ENCODE results near the gene WDR72.
"Not testable (repeated sequence)": the region's sequence is repeated elsewhere in the genome, so short reads cannot be mapped to it uniquely, and the experiment has no call there.

WDR72 gene

GRCh38 chr15:53710906-53711305, 48.6 kb downstream of the WDR72 start:
- peak; percentile 13 for DNase-seq

- DNase-seq: no peak
Measured at GRCh38 chr15:53709821-53710220, 49.6 kb downstream of the WDR72 start.

GRCh38 chr15:53695365-53695764, 64.1 kb downstream of the WDR72 start:
- no peak for DNase-seq

- DNase-seq: no peak
Measured at GRCh38 chr15:53694476-53694874, 65.0 kb downstream of the WDR72 start.

- no peak for DNase-seq
Measured at GRCh38 chr15:53693729-53694475, 65.6 kb downstream of the WDR72 start.

GRCh38 chr15:53684162-53684561, 75.3 kb downstream of the WDR72 start:
- not testable (repeated sequence) for DNase-seq

- no peak for DNase-seq
Measured at GRCh38 chr15:53681056-53681455, 78.4 kb downstream of the WDR72 start.

- DNase-seq: no peak
Measured at GRCh38 chr15:53675832-53676231, 83.6 kb downstream of the WDR72 start.

GRCh38 chr15:53671545-53671944, 87.9 kb downstream of the WDR72 start:
- DNase-seq: no peak

- no peak for DNase-seq
Measured at GRCh38 chr15:53670701-53671100, 88.8 kb downstream of the WDR72 start.

- no peak for DNase-seq
Measured at GRCh38 chr15:53665930-53666329, 93.5 kb downstream of the WDR72 start.

GRCh38 chr15:53658827-53659555, 100.5 kb downstream of the WDR72 start:
- DNase-seq: no peak

- DNase-seq: no peak
Measured at GRCh38 chr15:53658255-53658654, 101.2 kb downstream of the WDR72 start.

- DNase-seq: no peak
Measured at GRCh38 chr15:53648934-53649333, 110.5 kb downstream of the WDR72 start.

GRCh38 chr15:53644660-53645059, 114.8 kb downstream of the WDR72 start:
- no peak for DNase-seq

- DNase-seq: no peak
Measured at GRCh38 chr15:53634517-53635106, 124.9 kb downstream of the WDR72 start.

- DNase-seq: no peak
Measured at GRCh38 chr15:53627279-53627678, 132.2 kb downstream of the WDR72 start.

GRCh38 chr15:53625962-53626845, 133.3 kb downstream of the WDR72 start:
- no peak for DNase-seq

- no peak for DNase-seq
Measured at GRCh38 chr15:53625260-53625659, 134.2 kb downstream of the WDR72 start.

GRCh38 chr15:53618461-53618860, 141.0 kb downstream of the WDR72 start:
- DNase-seq: no peak

- no peak for DNase-seq
Measured at GRCh38 chr15:53611145-53611920, 148.1 kb downstream of the WDR72 start.

- DNase-seq: no peak
Measured at GRCh38 chr15:53591041-53591440, 168.4 kb downstream of the WDR72 start.

All from right kidney (tissue), 1 donor.